Ureter (tissue), 1 donor: ENCODE data around the gene ZNF664. TPM values are rescaled to one million over a fixed set of nuclear protein-coding genes. Genes with fewer than 3 reads are reported as not detected.

Source experiments
- DNase-seq: peaks from one replicate; pipeline ENCODE4 v3.0.0-alpha.2; 2020; ENCODE audit warnings: low spot score
- total RNA-seq: library from RNA; stranded (reverse); gene quantifications from one replicate; pipeline ENCODE4 v1.2.4, GENCODE V29; 2023
- donor health status: DM: yes; HTN: yes; CAD: no.

Gene ZNF664
- total RNA-seq, 1 donor from 2014 or later, result 90.5 TPM

DNA sequence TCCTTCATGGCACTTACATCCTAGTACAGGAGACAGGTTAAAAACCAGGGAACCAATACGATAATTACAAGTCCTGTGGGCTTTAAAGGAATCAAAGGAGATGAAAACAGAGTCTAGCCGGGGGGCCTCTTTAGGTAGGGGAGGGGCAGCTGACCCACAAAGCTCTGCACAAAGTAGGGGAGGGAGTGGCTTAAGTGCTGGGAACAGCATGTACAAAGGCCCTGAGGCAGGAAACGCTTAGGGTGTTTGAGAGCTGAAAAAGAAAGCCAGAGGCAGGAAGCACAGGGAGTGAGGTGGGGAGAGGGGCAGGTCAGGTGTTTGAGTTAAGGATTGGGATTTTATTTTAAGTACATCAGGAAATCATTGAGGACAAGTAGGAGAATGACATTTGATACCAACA lies 37.7 kb downstream of the ZNF664 start:
- DNase-seq, result no peak

DNA sequence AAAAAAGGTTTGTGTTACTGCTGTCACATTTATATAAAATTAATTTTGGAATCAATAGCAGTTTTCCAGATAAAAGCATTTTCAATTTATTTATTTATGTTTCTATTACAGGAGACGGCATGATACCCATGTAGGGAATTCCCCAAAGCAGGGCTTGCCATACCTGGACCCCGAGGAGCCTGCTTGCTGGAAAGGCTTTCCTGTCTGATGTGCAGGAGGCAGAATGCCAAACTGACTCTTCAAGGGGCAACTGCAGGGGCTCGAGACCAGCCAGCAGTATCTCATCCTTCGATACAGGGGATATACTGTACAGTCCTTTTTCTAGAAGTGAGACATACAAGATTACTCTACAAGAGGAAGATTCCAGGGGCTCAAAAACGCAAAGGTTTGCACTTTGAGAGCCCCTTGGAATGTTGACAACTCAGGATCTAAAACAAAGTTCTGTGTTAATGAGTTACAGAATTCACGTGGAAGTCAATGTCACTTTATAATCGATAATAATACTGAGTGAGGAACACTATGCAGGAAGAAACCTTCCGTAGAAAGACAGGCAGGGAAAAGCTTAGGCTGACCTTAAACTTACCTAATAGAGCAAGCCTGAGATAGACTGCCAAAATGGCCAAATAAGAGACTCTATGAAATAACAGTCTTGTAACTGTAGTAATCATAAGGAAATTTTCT lies 38.6 kb downstream of the ZNF664 start:
- no peak for DNase-seq

DNA sequence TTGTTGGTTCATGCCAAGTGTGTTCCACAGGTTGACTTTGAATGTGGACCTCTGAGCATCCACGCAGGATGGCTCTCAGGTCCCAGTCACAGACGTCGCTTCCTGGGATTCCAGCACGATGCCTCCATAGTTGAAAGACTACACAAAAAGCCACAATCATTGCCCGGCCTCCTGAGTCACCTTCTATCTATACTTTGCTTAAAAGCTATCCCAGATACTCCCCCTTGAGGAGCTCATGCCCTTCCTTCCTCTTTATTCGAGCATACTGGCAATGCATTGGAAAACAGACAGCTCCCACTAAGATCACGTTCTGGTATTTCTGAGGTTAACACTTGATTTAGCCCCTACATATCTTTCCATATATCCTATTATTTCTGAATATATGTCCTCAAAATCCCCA lies 40.1 kb downstream of the ZNF664 start:
- DNase-seq, result no peak

DNA sequence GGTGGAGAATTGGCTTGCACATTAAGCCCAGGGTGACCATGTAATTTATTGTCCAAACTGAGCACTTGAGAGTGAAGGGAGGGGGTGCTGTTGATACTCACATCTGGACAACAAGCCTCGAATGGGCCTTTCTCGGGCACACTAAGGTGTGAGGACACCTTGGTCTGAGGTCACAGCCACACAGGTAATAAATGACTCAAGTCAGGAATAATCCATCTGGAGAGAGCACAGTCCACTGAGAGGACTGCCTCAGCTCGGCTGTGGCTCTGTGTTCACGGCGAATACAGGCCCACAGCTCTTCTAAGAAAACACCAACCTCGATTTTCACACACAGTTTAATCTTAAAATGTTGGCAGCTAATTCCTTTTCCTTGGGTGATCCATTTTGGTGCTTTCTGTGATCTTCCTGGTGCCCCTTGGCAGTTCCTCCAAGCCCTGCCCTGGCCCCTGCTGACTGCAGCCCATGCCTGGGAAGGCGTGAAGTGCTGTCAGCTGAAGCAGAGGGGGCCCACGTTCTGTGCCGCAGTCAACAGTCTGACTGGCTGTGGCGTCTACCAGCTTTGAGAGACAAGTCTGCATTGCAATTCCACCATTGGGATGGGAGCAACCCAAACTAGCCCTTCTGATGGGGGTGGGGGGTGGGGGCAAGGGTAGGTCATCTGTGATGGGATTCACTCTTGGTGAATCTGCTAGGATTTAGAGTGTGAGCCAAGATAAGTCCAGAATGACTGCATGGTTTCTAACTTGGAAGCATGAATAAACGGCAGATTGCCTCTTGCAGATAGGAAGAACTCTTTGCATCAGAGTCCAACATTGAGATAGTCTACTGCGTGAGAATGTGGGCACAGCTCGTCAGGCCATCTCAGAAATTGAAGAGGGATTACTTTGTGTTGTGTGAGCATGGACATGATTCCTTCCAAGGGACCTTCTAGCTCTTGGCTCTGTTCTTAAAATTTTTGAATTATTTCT lies 42.8 kb downstream of the ZNF664 start:
- DNase-seq, result no peak

DNA sequence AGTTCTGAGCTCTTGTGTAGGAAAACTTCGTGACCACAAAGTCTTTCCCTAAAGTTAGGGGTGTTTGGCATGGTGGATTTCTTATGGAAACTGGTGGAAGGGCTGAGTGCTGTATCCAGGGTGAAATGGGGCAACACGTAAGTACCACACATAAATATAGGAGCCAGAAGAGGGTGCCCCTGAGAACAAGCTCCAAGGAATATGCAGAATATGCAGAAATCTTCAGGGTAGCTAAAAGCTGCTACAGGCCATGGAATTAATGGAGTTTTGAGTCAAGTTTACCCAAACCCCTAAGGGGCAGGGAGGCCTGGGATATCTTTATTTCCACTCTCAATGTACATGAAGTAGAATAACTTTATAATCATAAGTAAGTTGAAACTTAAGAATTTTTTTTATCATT lies 44.0 kb downstream of the ZNF664 start:
- DNase-seq, result no peak

DNA sequence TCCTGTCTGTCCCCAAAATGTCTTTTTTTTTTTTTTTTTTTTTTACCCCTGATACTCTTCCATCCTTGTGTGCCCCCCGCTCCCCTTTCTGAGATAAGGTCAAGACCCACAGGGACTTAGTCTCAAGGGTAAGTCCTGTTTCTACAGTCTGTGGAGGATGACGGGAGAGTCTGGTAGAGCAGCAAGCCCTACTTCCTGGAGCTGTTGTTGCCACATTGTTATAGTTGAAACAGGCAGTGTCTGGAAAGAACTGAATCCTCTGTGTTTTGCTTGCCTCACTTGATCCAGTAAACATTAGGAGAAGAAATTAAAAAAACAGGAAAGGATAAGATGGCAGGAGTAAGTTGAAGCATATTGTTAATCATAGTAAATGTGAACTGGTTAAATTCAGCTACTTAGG lies 45.5 kb downstream of the ZNF664 start:
- no peak for DNase-seq

DNA sequence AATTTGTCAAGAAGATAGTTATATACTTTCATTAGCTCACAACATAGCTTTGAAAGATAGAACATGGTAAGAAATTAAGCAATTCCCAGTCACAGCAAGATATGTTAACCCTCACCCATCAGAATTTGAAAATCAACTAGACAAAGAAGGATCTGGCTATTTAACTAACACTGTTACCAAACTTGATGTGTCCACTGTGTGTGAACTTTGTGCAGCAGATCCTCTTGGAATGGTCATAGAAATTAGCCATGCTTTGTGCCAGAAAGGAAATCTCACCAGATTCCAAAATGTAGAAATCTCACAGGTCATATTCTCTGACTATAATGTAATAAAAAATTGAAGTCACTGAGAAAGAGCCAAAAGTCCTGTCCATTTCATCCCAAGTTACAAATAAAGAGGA lies 46.1 kb downstream of the ZNF664 start:
- no peak for DNase-seq

DNA sequence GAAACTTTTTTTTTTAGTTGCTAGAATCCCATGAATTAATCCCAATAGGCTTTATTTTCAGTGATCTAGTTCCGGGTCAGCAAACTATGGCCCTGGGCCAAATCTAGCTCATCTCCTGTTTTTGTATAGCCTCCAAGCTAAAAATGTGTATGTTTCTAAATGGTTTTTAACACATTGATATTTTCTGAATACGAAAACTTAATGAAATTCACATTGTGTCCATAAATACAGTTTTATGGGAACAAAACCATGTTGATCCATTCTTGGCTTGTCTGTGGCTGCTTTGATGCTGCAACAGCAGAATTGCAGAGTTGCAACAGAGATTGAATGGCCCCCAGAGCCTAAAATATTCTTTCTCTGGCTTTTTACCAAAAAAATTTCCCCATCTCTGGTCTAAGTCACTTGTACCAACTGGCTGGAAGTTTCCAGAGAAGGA lies 47.5 kb downstream of the ZNF664 start:
- no peak for DNase-seq

DNA sequence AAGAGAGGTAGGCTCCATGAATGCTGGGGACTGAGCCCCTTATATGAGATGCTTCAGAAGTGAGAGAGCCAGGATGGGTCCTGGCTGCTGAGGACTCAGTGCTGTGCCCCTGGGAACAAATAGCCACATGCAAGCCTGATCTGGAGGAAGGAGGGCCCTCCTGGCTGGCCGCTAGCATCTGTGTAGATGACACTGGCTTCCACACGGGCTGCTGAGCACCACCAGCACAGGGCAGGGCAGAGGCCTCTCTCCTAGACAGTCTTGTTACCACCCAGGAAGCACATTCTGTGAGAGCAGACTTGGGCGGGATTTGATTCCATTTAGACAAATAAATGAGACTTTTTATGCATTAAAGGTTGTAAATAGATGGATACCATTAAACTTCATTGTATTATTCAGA lies 48.0 kb downstream of the ZNF664 start:
- no peak for DNase-seq

DNA sequence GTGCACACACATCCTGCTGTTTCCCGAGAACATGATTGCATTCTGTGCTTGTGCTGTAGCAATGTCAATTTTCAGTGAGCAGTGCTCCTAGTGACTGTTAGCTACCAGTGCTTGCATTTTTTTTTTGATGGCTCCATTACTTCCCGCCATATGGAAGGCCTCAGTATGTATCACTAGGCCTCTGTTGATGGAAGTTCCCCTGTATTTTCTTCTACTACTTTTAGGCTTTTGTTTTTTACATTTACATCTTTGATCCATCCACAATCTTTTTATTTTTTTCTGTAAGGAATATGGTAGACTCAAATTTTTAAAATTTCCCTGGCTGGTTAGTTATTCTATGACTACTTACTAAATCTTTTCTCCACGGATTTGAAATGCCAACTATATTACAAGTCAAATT lies 49.1 kb downstream of the ZNF664 start:
- DNase-seq, result no peak

DNA sequence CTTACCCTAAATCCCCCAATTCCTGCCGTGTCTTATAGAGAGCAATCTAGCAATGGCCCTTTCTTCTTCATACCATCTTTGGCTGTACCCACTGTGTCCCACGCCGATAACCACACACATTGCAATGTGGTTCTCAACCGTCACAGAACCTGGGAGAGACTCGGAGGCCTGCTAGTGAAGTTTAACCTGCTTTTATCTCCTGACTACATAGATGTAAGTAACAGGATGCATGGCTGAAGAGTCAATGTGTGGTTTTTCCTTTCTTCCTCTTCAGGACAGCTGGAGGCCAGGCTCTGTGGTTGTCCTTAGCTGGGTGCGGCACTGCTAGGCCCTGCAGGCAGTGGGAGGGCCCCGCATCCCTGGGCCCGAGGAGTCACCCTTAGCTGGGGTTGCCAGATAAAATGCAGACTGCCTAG lies 51.3 kb downstream of the ZNF664 start:
- no peak for DNase-seq

DNA sequence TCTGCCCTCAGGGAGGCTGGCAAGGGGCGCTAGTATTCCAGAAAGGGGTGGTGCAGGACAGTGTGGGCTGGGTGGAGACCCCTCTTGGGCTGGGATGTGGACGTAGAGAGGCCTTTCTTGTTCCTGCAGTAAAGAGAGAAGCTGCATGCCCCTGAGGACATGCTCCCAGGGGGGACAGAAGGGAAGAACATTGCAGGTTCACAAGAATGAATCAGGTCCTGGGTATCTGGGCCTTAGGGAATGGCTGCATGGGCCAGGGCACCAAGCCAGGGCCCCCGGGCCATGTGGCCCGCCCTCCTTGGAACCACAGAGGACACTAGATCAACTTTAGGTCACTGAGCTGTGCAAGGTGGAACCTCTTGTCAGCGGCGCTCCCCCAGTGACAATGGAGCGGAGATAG lies 51.8 kb downstream of the ZNF664 start:
- no peak for DNase-seq

DNA sequence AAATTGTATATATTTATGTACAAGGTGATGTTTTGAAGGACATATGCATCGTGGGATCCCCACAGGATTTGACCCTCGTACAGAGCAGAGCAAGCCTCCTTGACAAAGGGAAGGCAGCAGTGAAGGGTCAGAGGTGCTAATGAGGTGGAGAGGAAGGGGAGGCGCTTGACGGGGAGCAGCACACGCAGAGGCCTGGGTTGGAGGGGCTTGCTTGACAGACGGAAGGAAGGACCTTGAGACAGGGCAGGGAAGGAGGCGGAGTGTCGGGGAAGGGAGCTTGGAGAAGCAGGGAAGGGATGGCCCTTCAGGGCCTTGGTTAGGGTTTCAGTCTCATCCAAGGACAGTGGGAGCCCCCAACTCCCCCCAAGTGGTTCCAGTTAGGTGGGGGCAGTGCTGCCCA lies 52.6 kb downstream of the ZNF664 start:
- no peak for DNase-seq

DNA sequence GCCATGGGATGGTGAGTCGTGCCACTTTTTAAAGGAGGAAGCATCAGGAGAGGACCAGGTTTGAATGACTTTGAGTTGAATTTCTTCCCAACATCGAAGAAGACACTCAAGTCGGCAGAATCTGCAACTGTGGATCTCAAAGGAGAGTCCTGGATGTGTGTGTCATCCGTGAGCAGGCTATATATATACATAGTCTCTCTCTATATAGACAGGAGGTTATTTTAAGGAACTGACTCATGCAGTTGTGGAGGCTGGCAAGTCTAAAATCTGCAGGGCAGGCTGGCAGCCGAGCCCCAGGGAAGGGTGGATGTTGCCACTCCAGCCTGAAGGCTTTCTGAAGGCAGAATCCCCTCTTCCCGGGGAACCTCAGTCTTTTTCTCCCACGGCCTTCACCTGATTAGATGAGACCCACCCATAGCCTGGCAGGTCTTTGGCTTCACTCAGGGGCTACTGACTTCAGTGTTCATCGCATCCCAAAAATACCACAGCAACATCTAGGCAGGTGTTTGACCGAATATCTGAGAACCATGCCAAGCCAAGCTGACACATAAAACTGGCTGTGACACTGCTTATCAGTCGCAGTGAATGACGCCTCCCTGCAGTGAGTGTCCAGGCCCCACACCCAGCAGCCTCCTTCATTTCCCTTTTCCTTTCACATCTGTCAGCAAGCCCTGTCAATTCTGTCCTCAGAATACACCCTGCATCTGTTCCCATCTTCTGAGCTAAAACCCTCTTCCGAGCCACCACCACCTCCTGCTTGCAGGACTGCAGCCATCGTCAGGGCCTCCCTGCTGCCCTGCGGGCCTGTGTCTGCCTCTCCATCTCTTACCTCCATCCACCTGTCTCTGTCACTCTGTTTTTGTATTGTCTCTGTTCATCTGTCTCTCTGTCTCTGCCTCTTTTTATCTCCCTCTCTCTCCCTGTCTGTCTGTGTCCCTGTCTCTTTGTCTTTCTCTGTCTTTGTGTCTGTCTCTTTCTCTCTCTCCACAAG lies 54.0 kb downstream of the ZNF664 start:
- DNase-seq, result no peak

DNA sequence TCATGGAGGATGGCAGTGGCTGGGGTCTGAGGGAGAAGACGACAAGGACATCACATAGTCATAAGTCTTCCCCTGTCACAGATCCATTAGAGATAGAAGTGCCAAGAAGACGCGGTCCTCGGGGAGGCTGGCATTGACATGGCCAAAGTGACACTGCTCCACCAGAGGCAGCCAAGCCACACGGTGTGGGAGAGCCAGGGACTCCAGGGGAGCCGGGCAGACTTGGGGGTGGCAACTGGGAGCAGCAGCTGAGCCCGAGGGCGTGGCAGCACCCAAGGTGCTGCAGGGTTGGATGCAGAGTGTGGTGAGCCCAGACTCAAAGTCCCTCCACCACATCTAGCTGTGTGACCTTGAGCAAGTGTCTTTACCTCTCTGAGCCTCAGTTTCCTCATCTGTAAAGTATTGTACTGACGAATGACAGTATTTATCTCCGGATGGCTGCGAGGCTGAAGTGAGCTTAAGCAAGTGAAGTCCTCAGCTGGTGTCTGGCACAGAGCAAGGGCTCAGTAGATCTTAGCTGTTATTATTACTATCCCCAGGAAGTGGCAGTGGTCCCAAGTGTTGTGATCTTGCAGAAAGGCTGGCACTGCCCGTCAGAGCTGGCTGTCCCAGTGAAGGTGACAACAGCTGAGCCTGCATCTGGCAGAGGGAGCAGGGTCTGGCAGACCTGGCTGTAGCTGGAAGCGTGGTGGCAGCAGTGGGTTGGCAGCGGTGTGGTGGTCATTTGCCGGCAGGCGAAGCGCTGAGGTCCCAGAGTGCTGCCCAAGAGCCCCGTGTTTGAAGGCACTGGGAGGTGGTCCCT lies 54.9 kb downstream of the ZNF664 start:
- no peak for DNase-seq

DNA sequence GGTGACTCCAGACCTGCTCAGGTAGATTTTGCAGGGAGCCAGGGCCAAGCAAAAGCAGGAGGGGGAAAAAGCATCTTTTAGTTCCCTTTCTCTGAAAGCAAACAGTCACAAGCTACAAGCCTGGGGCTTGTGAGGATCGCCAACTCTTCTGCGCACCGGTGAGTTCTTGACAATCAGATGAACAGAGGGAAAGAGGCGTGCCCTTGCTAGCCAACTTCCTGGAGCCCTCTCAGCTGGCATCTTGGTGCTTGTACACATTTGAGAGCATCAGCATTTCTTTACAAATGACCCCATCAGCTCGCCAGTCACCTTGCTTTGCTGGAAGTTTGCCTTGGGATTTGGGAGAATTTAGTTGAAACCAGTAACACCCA lies 55.5 kb downstream of the ZNF664 start:
- DNase-seq, result no peak

DNA sequence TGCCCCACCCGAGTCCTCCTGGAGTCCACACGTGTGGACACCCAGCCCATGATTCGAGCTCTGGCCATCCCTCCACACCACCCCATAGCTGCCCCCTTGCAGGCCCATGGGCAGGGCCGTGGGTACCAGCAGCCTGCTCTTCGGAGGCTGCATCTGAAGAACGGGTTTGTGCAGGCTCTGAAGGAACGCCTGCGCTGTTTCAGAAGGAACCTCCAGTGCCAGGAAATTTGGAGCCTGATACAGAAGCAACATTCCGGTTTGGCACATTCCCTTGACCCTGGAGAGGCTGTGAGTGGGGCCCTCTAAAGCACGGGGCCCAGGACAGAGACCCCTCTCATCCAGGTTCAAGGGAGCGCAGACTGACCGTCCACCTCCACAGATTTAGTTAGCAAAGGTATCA lies 57.0 kb downstream of the ZNF664 start:
- no peak for DNase-seq

DNA sequence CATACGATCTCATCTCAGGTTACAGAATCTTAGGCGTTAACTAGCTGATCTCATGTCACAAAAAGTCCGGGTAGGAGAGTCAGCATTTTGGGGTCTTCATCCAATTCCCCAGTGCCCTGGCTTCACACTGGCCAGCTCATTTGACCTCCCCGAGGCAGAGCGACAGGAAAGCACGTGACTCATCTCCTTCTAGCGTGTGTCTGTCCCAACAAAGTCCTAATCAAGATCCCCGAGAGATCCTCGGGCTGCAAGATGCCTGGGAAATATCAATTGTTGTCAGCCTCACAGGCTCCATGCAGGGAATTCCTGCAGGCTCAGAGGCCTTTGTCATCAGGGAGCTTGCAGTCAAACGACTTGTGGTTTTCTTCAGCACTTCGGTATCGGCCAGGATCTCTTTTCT lies 57.5 kb downstream of the ZNF664 start:
- DNase-seq, result no peak

DNA sequence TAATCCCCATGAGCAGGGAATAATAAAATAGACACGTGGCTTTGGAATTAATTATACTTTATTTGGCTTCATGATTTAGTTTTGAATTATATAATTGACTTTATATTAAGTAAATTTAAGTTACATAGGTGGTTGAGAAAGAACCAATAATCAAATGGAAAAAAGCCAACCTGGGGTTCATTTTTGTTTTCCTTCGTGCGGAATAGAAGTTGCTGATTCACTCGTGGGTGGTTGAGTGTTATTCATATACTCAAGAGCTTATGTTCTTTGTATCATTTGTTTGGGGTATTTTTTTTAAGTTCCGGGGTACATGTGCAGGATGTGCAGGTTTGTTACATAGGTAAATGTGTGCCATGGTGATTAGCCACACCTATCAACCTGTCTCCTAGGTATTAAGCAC lies 58.0 kb downstream of the ZNF664 start:
- DNase-seq, result no peak

DNA sequence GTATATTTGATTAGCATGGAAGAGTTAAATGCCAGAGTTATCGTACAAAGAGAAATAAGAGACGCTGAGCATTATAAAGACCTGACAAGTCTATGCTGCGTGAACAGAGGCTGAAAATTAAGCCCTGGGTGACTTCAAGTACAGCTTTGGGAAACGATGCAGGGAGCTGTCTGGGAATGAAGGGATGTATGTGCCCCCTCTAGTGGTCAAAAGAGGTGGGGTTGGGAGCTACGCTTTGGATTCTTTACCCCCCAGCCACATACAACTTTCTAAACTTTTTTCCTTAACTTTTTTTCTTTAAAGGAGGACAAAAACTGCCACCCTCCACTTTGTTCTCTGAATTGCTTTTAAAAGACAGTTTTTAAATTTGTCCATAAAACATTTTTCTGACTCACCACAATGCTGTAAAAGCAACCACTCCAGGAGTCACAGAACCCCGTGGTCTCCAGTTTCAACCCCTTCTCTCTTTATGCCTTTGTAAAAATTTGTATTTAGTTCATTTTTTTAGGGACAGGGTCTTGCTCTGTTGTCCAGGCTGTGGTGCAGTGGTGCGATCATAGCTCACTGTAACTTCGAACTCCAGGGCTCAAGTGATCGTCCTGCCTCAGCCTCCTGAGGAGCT lies 59.4 kb downstream of the ZNF664 start:
- peak; percentile 66 for DNase-seq

DNA sequence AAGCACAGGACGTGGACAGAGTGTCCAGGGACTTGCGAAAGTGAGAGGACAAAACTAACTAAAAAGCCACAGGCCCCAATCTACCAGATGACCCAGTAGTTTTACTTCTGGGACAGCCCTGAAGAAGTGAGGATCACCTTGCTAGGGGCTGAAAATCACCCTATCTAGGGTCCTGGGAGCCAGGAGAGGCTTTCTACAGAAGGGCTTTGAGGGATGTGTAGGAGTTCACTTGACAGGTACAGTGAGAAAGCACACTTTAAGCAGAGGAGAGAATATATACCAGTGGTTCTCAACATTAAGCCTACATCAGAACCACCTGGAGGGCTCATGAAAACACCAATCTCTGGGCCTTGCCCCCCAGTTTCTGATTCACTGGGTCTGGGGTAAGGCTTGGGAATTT lies 60.8 kb downstream of the ZNF664 start:
- no peak for DNase-seq
